NCI-H2196 (cell line): ENCODE measurements around the gene MYO18B.

Source experiments
- DNase-seq: peaks from one replicate; lab custom pipeline; 2025; ENCODE audit not compliant: unreplicated experiment; lab: John Stamatoyannopoulos, UW

Gene MYO18B

DNA sequence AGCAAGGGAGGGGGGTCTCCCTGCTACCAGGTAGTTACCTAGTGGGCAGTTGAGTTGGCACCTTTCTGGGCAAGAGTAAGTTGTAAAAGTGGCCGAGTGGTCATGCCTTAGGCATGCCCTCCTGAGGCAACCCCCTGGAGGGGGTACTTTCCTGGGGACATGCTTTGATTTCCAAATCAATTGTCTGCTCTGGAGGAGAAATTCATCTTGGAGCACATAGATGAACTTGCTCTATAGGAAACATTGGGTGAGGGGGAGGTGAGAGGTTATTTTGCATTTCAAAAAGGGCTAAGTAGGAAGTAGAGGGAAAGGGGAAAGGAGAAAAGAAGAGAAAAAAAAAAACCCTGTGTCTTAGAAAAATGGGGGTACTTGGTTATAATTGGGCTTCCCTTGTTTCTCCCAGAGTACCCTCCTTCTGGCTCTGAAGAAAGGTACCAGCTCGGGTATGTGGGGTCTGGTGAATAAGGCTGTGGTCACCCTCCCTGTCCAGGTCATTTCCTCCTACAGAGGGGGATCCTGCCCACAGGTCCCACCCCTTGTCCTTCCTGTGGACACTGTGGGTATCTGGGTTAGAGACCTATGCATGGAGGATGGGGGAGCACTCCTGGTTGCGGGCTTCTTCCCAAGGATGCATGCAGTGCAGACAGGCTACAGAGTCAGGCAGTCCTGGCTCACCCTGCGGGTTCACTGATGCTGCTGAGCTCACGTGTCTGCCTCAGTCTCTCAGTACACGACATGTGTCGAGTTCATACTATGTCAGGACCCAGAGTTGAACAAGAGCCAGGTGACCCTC lies 193.5 kb downstream of the MYO18B start:
- no peak for DNase-seq

DNA sequence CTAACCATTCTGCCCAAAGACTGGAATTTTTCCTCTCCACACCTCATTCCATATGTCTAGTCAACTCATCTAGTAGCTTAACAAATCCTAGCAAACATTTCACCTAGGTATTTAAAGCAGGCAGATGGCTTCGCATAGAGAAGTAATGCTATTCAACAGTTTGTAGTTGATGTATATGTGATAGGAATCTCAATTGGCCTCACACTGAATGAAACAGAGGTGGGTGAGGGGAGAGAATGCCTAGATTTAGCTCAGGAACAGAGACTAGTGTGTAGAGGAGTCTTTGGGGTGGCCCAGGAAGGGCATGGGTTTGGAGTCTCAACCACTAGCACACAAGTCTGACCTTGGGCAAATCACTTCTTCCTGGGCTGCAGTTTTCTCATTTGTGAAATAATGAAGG lies 196.2 kb downstream of the MYO18B start:
- DNase-seq, result no peak

DNA sequence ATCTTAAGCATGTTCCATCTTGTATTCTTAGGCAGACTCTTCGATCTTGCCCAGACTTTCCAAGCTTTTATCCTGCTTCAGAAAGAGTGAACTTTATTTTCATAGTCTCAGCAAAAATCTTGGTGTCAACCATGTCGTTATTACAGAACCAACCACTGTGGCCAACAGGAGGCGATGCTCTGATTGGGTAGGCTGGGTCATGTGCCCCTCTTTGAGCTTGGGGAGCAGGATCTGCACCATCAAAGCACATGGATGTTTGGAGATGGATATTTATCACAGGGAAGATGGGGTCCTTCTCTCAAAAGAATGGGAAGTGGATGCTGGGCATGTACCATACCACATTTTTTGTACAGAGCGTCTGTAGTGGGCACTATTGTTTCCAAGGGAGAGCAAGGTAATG lies 197.4 kb downstream of the MYO18B start:
- no peak for DNase-seq

DNA sequence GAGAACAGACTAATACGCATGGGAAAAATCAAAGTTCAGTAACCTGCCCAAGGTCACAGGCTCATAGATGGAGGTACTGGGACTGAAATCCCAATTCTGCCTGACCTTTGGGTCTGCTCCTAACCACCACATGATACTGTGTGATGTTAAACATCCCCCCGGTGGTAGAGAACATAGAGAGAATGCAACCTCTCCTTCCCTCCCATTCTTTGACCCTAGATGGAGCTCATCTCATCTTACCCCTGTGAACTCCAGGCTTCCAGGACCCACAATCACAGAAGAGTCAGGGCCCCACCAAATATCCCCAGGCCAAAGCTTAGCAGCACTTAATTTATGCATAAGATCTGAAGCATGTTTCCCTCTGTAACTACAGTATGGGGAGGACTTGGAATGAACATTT lies 198.5 kb downstream of the MYO18B start:
- DNase-seq, result no peak

DNA sequence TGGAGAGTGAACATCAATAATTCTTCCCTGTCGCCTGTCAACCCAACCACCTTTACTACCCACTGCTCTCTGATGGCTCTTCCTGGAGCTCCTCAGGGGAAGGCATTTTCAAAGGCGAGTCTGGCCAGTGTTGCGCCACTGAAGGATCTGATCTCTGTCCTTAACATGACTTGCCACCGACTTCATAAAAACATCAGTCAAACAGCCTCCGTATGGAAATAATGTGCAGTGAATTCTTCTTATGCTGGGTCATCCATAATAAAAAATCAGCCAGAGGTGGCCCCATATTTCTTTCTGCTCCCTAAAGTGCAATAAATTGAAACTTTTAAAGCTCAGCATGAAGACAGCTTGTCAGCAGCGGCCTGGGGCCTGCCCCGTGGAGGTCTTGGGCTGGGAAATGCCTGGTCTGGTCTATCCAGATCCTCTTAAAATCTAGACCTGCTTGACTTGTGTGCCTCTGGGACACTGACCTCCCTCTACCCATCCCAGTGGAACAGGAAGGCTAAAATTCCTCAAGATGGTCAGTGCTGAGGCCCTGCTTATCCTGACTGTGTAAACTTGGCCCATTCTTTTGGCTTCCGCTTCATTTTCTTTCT lies 199.5 kb downstream of the MYO18B start:
- DNase-seq, result no peak

DNA sequence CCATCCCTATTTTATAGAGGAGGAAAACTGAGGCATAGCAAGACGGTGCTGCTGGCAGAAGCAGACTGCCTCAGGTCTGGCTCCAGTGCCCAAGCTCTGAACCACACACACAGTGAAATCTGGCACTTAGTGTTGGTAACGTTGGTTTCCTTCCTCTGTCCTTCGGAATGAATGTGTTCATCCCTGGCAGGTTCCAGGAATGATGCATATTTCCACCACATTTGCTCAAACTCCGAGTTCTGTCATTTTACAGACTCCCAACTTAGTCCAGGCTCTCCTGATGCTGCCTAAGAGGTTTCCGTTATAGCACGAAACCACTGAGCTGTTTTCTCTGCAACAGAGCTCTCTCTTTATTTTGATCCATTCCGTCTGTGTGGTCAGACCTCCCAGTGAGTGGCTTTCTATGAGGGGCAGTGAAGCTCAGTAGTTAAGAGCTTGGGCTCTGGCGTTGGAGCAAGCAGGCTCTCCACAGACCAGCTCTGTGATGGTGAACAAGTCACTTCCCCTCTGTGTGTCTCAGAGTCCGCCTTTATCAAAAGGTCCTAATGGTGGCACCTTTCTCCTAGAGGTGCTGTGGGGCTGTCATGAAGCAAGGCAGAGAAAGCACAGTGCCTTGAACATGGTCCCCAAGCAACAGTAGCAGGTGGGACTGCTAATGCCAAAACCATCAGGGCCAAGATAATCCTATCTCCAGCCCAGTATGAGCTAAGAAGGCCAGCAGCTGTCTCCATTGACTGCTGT lies 200.3 kb downstream of the MYO18B start:
- DNase-seq, result no peak

DNA sequence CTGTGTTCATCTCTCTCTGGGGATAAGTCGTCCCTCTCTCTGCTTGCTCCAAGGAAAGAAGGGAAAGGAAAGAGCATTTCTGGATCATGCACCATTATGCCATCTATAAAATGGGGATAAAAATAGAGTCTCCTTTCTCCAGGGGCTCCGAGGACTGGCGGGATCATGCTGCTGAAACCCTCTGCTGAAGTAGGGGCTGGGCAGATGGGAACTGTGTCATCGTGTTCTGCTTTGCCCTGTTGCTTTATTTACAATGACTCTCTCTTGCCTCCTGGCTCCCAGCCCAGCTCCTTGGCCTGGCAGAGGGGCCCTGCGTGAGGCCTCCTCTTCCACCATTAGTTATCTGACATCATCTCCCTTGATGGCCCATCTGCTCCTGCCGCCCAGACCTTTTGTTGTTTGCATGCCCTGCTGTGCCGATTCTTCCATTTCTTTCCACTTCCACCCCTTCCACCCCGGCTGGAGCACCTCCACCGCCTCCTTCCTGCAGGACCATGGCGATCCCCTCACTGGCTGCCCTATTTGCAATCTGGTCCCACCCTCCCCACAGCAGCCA lies 200.9 kb downstream of the MYO18B start:
- peak; percentile 76 for DNase-seq

DNA sequence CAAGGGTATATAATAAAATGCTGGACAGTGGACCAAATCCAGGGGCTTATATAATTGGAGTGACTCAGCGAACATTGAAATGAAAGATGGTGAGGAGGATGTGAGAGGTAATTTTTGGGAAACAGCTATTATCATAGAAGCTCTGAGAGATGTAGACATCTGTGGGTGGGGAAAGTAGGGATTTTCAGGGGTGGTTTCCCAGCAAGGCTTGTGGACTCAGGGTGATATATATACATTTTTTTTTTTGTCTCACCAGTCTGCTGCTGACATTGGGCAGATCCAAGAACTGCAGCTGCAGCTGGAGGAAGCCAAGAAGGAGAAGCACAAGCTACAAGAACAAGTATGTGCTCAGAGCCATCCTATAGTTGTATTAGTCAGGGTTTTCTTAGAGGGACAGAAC lies 208.1 kb downstream of the MYO18B start:
- DNase-seq, result no peak

DNA sequence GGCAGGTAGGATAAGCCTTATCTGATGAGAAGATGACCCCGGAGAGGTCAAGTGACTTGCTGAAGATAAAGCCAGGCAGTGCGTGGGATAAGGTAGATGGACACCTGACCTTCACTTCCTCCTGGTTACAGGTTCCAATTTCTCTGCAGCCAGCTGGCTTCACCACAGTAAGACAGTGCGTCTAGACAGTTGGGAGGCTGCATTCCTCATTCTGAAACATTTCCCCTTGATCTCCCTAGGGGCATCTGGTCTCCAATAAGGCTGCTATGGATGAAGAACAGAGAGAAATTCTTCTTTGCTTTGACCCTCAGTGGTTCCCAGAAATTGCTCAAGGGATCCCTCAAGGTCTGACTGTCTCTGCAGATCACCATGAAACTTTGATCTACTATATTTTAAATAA lies 211.3 kb downstream of the MYO18B start:
- peak; percentile 4 for DNase-seq

DNA sequence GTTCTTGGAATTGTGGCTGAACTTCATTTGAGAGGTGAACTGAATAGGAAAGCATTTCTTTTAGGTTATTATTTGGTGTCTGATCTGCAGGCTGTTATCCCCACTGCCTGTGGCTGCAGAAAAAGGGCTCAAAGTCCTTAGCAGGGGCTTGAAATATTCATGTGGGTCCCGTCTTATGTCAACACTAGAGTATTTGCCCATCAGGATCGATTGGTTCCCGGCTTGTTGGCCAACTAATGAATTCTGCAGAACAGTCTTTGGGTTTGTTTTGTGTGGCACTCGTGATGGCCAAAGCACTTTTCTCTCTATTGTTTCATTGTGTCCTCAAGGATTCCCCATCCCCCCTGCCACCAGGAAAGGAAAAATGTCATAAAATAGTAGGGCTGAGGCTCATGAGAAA lies 211.9 kb downstream of the MYO18B start:
- no peak for DNase-seq

DNA sequence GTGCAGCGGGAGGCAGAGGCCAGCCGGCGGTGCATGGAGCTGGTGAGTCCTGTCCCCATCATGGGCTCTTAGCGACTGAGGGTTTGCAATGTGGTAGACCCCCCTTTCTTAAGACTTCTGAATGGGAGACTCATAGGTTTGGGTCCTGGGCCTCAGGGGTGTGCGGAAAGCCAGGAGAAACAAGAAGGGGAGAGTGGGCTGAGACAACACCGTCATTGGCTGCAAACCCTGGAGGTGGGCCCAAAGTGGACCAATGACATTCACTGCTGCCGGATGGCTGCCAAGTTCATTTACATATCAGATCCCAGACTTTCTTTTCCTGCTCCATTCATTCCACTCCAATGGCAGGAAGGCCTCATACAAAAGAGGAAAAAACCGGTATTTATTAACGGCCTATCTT lies 213.3 kb downstream of the MYO18B start:
- no peak for DNase-seq

DNA sequence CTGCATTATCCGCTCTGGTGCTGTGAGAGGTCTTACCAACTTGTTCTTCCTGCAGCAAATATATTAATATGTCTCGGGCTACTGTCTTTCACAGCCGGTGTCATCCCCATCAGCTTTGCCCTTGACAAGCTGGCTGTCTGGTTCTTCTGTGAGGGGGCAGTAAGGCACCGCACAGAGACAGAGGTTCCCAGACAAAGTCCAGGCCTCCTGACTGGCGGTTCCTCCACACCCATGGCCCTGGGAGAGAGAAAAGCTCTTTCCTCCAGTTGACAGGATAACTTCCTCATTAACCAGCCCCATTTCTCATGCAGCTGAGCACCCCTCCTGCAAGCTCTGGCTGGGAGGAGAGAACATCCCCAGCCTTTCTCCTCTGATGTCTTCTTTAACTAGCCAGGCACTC lies 214.8 kb downstream of the MYO18B start:
- no peak for DNase-seq

DNA sequence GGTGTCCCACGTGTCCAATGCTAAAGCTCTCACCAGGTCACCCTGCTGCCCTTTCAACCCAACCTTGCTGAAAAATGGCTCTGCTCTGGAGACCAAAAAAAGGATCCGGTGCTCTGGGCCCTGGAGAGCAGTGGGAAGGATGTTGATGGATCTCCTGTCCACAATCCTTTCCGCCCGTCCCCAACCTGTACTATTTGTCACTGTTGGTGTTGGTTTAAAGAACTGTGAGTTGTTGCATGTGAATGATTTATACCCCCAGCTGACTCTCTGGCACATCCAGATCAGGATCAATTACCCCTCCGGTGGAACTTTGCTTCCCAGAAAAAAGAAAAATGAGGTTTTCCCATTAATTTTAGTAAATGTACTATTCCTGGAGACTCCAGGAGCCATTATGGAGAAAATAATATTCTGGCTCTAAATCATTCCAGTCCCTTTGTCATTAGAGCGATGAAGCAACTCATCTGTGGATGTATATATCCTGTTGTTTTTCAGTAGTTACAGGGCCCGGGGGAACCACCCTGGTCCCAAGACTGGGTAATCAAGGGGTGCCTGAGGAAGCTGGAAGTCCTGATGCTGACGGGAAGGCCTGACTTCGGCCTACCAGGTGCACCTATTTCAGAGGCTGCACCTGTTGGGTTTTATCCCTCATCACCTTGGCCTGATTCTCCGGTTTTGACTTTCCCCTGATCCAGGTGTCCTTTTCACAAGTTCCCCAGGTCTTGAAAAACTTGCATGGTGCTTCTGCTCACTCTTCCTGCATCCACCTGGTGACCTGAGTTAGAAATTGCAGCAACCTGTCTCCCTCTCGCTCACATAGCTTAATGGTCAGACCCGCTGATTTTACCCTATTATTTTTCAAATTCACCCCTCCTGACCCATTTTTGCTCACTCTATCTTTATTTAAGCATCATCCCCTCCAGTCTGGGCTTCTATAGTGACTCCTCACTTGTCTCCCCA lies 218.1 kb downstream of the MYO18B start:
- no peak for DNase-seq

DNA sequence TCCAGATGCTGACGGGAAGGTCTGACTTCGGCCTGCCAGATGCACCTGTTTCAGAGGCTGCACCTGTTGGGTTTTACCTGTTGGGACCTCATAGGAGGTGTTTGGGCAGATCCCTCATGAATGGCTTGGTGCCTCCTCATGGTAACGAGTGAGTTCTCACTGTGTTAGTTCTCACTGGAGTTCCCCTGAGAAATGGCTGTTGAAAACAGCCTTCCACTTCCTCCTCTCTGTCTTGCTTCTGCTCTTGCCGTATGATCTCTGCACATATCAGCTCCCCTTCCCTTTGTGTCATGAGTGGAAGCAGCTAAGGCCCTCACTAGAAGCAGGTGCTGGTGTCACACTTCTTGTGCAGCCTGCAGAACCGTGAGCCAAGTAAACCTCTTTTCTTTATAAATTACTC lies 219.7 kb downstream of the MYO18B start:
- no peak for DNase-seq

DNA sequence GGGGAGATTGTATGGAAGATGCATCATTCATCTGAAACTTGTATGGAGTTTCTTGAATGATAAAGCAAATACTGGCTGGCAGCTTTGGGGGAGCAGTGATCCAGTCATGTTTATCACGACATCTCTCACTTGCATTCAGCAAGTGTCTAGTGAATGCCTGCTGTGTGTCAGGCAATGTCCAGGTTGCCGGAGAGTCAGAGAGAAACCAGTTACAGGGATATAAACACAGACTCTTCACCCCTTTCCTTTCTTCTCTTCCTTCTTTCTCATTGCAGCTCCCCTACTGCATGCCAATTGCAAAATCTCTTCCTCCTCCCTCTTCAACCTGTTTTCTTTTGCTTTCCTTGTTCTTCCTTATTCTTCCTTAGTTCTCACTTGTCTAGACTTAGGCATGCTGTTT lies 220.7 kb downstream of the MYO18B start:
- DNase-seq, result no peak

DNA sequence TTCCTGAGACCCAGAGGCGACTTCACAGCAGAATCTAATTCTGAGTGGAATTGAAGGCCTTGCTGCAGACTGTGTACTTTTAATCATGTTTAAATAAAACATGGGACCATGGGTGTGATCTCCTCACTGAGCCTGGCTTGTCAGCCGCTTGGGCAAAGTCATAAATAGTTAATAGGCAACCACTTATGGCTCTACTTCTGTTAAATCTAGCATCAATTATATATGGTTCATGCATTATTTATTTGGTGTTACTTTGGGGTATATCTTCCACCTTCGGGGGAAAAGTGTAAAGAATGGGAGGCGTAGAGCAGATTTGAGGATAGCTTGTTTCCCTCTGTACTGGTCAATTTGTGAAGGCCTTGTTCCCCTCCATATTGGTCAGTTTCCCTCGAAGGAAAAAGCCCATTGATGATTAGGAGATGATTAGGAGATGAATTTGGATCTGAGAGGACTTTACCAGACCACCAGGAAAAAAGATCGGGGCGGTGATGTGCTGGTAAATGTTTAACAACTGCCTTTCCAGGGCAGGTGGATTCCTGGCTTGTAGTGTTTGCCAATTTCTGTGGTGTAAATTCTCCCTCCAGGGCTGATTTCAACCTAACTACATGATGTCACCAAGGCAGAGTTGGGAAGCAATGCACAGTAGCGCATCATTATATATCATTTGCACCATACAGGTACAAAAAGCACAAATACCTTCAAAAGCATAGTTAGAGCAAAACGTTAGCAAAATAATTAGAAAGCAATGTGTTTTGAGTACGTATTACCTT lies 223.2 kb downstream of the MYO18B start:
- DNase-seq, result no peak

DNA sequence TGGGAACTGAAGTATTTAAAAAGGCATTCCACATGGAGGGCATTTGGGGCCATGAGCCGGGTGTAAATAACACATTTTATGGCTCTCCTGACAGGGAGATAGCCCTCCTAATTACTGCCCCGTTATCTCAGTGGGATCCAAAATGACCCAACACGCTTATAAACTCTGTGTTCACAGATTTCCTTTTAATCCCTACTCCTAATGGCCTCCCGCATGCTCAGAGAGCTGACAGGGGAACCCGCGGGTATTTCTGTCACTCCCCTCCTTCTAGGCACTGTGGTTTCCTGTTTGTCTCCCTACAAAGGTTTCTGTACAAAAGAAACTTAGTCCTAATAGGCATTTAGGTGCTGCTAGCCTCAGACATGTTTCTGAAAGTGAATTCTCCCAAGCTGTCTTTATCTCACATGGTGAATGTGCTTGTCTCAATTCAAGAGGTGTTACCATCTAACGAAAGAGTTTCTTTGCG lies 224.5 kb downstream of the MYO18B start:
- DNase-seq, result no peak

DNA sequence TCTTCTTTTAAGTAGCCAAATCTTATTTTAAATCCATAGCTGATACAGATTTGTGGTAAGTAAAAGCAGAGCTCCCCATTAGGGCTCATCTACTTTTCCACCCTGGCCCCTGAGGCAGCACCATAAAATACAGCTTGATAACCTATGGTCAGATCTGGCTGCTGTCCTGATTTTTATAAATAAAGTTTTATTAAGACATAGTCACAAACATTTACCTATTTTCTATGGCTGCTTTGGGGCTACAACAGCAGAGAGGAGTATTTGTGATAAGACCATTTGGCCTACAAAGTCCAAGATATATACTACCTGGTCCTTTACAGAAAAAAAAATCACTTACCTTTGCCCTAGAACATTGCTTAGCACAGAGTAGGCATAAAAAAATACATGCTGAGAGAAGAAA lies 227.3 kb downstream of the MYO18B start:
- DNase-seq, result no peak

DNA sequence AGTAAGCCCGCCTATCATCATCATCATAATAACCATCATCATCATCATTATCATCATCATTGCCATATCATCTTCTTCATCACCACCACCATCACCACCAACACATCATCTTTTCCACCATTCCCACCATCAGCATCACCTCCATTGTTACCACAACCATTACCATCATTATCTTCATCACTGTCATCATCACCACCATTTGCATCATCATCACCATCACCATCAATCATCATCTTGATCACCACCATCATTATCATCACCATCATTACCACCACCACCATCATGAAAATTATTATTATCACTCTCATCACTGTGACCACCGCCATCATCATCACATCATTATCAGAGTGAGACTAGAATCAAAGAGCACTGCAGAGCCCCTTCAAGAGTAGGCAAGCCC lies 227.9 kb downstream of the MYO18B start:
- DNase-seq, result no peak

DNA sequence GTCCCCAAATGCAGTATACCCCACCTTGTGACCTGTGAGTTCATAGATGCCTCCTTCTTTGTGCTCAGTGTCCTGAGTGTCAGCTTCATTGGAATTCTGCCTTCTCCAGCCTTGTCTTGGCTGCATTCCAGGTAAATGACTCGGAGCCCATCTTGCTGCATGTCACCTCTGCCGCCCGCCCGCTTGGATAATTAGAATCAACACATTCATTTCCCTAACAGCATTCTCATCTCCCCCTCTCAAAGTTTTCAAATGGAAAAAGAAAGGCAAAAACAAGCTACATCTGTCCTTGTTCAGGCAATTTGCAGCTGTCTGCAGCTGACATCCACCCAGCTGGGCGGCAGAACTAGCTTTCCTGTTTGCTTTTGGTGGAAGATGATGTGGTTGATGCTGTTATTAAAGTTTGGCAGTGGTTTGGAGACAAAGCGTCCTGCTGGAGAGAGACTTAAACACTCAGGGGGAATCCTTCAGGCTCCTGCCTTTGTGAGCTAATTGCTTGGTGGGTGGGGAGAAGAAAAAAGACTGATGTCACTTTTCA lies 228.5 kb downstream of the MYO18B start:
- peak; percentile 27 for DNase-seq
